Measurements from ENCODE around the gene NADSYN1. TPM values are rescaled to one million over a fixed set of nuclear protein-coding genes. Genes with fewer than 3 reads are reported as not detected.

NADSYN1 gene
- total RNA-seq, 1 experiment from 2014 or later = 34.9 TPM

- H3K27me3 ChIP-seq (ENCODE audit: control insufficient read depth, insufficient read depth, low read length) = no peaks in the 10 kb centered on the region
- no peaks in the 10 kb centered on the region; the same call in none of the 2 replicates for H3K36me3 ChIP-seq (replicated peaks; ENCODE audit: control insufficient read depth, insufficient read depth, low read length)
- no peak overlapping the region for H3K4me3 ChIP-seq (ENCODE audit: insufficient read depth, low read depth, low read length)
- DNase-seq = no peak
These were observed 43.4 kb downstream of the NADSYN1 start for GRCh38 chr11:71496421-71496820.

DNA sequence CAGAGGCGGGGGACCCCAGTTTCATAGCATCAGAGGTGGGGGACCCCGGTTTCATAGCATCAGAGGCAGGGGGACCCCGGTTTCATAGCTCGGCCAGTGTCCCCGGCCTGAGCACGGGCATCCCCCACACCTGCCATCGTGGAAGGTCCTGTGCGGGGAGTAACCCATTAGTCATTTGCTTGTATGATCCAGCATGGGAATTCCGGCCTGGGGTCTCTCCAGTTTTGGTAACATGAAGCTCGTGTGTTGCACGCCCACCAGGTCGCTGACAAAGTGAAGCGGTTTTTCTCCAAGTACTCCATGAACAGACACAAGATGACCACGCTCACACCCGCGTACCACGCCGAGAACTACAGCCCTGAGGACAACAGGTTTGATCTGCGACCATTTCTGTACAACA lies 45.1 kb downstream of the NADSYN1 start:
- no peak overlapping the region for H3K4me3 ChIP-seq (ENCODE audit: insufficient read depth, low read depth, low read length)
- DNase-seq = no peak
- no peaks in the 10 kb centered on the region for H3K27me3 ChIP-seq (ENCODE audit: control insufficient read depth, insufficient read depth, low read length)
- H3K36me3 ChIP-seq (replicated peaks; ENCODE audit: control insufficient read depth, insufficient read depth, low read length) = no peaks in the 10 kb centered on the region; the same call in none of the 2 replicates

DNA sequence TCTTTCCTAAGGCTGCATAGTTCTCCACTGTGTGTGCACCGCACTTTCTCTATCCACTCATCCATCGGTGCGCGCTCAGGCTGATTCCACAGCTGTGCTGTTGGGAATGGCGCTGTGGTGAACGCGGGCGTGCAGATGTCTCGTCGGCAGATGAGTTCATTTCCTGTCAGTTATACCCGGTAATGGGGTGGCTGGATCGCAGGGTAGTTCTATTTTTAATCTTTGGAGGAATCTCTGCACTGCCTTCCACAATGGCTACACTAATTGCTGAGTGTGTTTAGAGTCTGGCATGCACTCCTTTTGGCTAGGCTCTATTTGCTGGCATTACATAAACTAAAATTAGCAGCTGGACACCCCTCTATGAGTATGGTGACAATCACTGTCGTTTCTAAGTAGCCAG lies 46.1 kb downstream of the NADSYN1 start:
- no peak for DNase-seq
- H3K4me3 ChIP-seq (ENCODE audit: insufficient read depth, low read depth, low read length) = no peak overlapping the region
- no peaks in the 10 kb centered on the region; the same call in none of the 2 replicates for H3K36me3 ChIP-seq (replicated peaks; ENCODE audit: control insufficient read depth, insufficient read depth, low read length)
- no peaks in the 10 kb centered on the region for H3K27me3 ChIP-seq (ENCODE audit: control insufficient read depth, insufficient read depth, low read length)

GRCh38 chr11:71499546-71499945 lies 46.5 kb downstream of the NADSYN1 start:
- Histone ChIP-seq H3K27me3 (ENCODE audit: control insufficient read depth, insufficient read depth, low read length) (no peaks in the 10 kb centered on the region), H3K4me3 (ENCODE audit: insufficient read depth, low read depth, low read length) (no peak overlapping the region), H3K36me3 (replicated peaks; ENCODE audit: control insufficient read depth, insufficient read depth, low read length) (no peaks in the 10 kb centered on the region; the same call in none of the 2 replicates)
- DNase-seq = no peak

GRCh38 chr11:71500601-71501021 lies 47.6 kb downstream of the NADSYN1 start:
- H3K4me3 ChIP-seq (ENCODE audit: insufficient read depth, low read depth, low read length) = no peak overlapping the region
- no peak for DNase-seq
- H3K27me3 ChIP-seq (ENCODE audit: control insufficient read depth, insufficient read depth, low read length) = no peaks in the 10 kb centered on the region
- no peaks in the 10 kb centered on the region; the same call in none of the 2 replicates for H3K36me3 ChIP-seq (replicated peaks; ENCODE audit: control insufficient read depth, insufficient read depth, low read length)

GRCh38 chr11:71501071-71501985 lies 48.3 kb downstream of the NADSYN1 start:
- no peak for DNase-seq
- Histone ChIP-seq H3K4me3 (ENCODE audit: insufficient read depth, low read depth, low read length) (no peak overlapping the region), H3K27me3 (ENCODE audit: control insufficient read depth, insufficient read depth, low read length) (no peaks in the 10 kb centered on the region), H3K36me3 (replicated peaks; ENCODE audit: control insufficient read depth, insufficient read depth, low read length) (no peaks in the 10 kb centered on the region; the same call in none of the 2 replicates)

GRCh38 chr11:71502026-71502425 lies 49.0 kb downstream of the NADSYN1 start:
- Histone ChIP-seq H3K4me3 (ENCODE audit: insufficient read depth, low read depth, low read length) (no peak overlapping the region), H3K36me3 (replicated peaks; ENCODE audit: control insufficient read depth, insufficient read depth, low read length) (no peaks in the 10 kb centered on the region; the same call in none of the 2 replicates), H3K27me3 (ENCODE audit: control insufficient read depth, insufficient read depth, low read length) (no peaks in the 10 kb centered on the region)
- DNase-seq = no peak

DNA sequence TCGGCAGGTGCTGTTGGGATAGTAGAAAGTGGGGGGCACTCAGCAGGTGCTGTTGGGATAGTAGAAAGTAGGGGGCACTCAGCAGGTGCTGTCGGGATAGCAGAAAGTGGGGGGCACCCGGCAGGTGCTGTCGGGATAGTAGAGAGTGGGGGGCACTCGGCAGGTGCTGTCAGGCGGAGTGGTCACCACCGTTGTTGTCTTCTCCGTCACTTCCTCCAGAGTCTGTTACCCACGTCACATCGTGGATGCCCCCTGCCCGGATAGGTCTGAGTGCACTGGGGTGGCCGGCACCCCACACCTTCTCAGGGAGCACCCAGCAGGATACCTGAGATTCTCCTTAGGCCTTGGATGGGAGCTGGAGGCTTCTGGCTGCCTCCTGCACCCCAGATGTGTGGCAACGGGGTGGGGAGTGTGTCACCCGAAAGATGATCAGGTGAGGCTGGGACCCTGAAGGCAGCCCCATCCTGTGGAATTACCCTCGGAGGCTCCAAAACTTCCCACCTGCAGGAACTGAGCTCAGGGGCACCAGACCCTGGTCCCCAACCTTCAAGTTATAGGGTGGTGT lies 50.0 kb downstream of the NADSYN1 start:
- Histone ChIP-seq H3K4me3 (ENCODE audit: insufficient read depth, low read depth, low read length) (no peak overlapping the region), H3K27me3 (ENCODE audit: control insufficient read depth, insufficient read depth, low read length) (no peaks in the 10 kb centered on the region), H3K36me3 (replicated peaks; ENCODE audit: control insufficient read depth, insufficient read depth, low read length) (no peaks in the 10 kb centered on the region; the same call in none of the 2 replicates)
- DNase-seq = no peak

DNA sequence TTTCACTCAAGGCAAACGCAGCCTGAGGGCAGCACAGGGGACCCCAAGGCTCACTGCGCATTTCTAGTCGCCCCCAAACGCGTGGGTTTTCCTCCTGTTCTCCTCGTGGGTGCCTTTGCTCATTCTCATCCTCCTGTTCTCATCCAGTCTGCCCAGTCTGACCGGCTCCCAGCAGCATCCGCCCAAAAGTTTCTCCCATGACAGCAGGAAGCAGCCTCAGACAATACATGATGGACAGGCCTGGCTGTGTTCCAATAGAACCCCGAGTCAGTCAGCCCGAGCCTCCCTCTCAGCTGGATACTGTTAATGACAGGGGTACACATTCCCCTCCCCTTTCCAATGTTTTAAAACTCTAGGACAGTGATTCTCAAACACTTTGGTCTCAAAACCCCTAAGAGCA lies 51.5 kb downstream of the NADSYN1 start:
- DNase-seq = peak; percentile 66
- H3K4me3 ChIP-seq (ENCODE audit: insufficient read depth, low read depth, low read length) = no peak overlapping the region
- no peaks in the 10 kb centered on the region for H3K36me3 ChIP-seq (replicated peaks; ENCODE audit: control insufficient read depth, insufficient read depth, low read length)
- no peaks in the 10 kb centered on the region for H3K27me3 ChIP-seq (ENCODE audit: control insufficient read depth, insufficient read depth, low read length)

- H3K27me3 ChIP-seq (ENCODE audit: control insufficient read depth, insufficient read depth, low read length) = no peaks in the 10 kb centered on the region
- H3K36me3 ChIP-seq (replicated peaks; ENCODE audit: control insufficient read depth, insufficient read depth, low read length) = no peaks in the 10 kb centered on the region
- H3K4me3 ChIP-seq (ENCODE audit: insufficient read depth, low read depth, low read length) = no peak overlapping the region
- DNase-seq = no peak
These were observed 52.0 kb downstream of the NADSYN1 start for GRCh38 chr11:71505001-71505400.

GRCh38 chr11:71505781-71506180 lies 52.8 kb downstream of the NADSYN1 start:
- Histone ChIP-seq H3K27me3 (ENCODE audit: control insufficient read depth, insufficient read depth, low read length) (no peaks in the 10 kb centered on the region), H3K4me3 (ENCODE audit: insufficient read depth, low read depth, low read length) (no peak overlapping the region), H3K36me3 (replicated peaks; ENCODE audit: control insufficient read depth, insufficient read depth, low read length) (no peaks in the 10 kb centered on the region)
- no peak for DNase-seq

GRCh38 chr11:71507102-71507501 lies 54.1 kb downstream of the NADSYN1 start:
- Histone ChIP-seq H3K4me3 (ENCODE audit: insufficient read depth, low read depth, low read length) (no peak overlapping the region), H3K36me3 (replicated peaks; ENCODE audit: control insufficient read depth, insufficient read depth, low read length) (no peaks in the 10 kb centered on the region), H3K27me3 (ENCODE audit: control insufficient read depth, insufficient read depth, low read length) (no peaks in the 10 kb centered on the region)
- no peak for DNase-seq

GRCh38 chr11:71518506-71519471 lies 65.8 kb downstream of the NADSYN1 start:
- Histone ChIP-seq H3K36me3 (replicated peaks; ENCODE audit: control insufficient read depth, insufficient read depth, low read length) (no peaks in the 10 kb centered on the region), H3K4me3 (ENCODE audit: insufficient read depth, low read depth, low read length) (no peak overlapping the region), H3K27me3 (ENCODE audit: control insufficient read depth, insufficient read depth, low read length) (no peaks in the 10 kb centered on the region)
- DNase-seq = peak; percentile 57

DNA sequence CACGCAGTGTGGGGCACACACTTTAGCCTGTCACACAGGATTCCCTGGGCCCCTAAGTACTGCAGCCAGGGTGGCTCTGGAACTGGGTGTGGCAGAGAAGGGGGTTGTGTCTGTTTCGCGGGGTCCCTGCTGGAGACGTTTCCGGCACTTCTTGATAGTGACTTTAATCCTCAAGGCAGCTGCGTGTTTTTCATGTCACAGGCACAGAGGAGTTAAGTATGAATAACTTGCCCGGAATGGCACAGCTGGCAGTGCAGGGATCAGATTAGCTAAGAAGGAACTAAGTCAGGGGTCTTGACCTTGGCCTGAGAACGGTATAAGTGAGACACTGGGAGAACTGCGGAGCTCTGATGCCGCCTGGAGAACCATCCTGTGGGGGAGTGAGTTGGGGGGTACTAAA lies 66.5 kb downstream of the NADSYN1 start:
- Histone ChIP-seq H3K36me3 (replicated peaks; ENCODE audit: control insufficient read depth, insufficient read depth, low read length) (no peaks in the 10 kb centered on the region), H3K27me3 (ENCODE audit: control insufficient read depth, insufficient read depth, low read length) (no peaks in the 10 kb centered on the region), H3K4me3 (ENCODE audit: insufficient read depth, low read depth, low read length) (no peak overlapping the region)
- DNase-seq = no peak

All from H7 (cell line).